Fibroblast of lung (primary cell): Measurements from ENCODE around the gene ZNF681. TPM values are rescaled to one million over a fixed set of nuclear protein-coding genes. Genes with fewer than 3 reads are reported as not detected.
A peak's percentile ranks its signal among the peaks of the same experiment; 100 is the strongest.
"Not testable (repeated sequence)": the region's sequence is repeated elsewhere in the genome, so short reads cannot be mapped to it uniquely, and the experiment has no call there.

Experiments used
- DNase-seq, 2 donors: peaks; one replicate each; pipeline versions ENCODE4 v3.0.0 to v3.0.0-alpha.2; 2010; ENCODE audit warnings: low read depth in 2 of 2
- H2AFZ ChIP-seq: 2 replicates; pipeline ENCODE4 v1.5.1; 2012; ENCODE audit warnings: low read length, control low read depth, inconsistent platforms
- H3K27ac ChIP-seq: 2 replicates; pipeline ENCODE4 v1.5.1; 2011; ENCODE audit warnings: low read length, control low read depth; ENCODE audit not compliant: insufficient read depth
- H3K27me3 ChIP-seq: 2 replicates; pipeline ENCODE4 v1.5.1; 2011; ENCODE audit warnings: mild to moderate bottlenecking, low read length; ENCODE audit not compliant: control insufficient read depth, insufficient read depth
- H3K36me3 ChIP-seq: 2 replicates; pipeline ENCODE4 v1.5.1; 2011; ENCODE audit warnings: low read length; ENCODE audit not compliant: control insufficient read depth, insufficient read depth
- H3K4me1 ChIP-seq: 2 replicates; pipeline ENCODE4 v1.5.1; 2011; ENCODE audit warnings: low read length; ENCODE audit not compliant: control insufficient read depth, insufficient read depth; ENCODE audit errors: extremely low read depth
- H3K4me2 ChIP-seq: 2 replicates; pipeline ENCODE4 v1.5.1; 2011; ENCODE audit warnings: low read length, control low read depth; ENCODE audit not compliant: insufficient read depth; ENCODE audit errors: extremely low read depth
- H3K4me3 ChIP-seq, 4 experiments: fragments of 200-600 bp in 1 of 4; sonication (generic) in 1 of 4; replicated peaks in 1 of 4; 2 replicates each; pipeline ENCODE4 v1.5.1; 2011 to 2016; ENCODE audit warnings: low read length in 4 of 4, low read depth in 3 of 4, mild to moderate bottlenecking in 3 of 4, control low read depth in 2 of 4, inconsistent platforms in 1 of 4, mixed read lengths in 1 of 4; ENCODE audit not compliant: insufficient read depth in 1 of 4; ENCODE audit errors: control extremely low read depth in 1 of 4
- H3K79me2 ChIP-seq: 2 replicates; pipeline ENCODE4 v1.5.1; 2012; ENCODE audit warnings: mild to moderate bottlenecking, low read length, inconsistent platforms; ENCODE audit not compliant: control insufficient read depth, insufficient read depth
- H3K9ac ChIP-seq: 2 replicates; pipeline ENCODE4 v1.5.1; 2011; ENCODE audit warnings: mild to moderate bottlenecking, low read length, control low read depth; ENCODE audit not compliant: insufficient read depth
- H3K9me3 ChIP-seq: 2 replicates; pipeline ENCODE4 v1.5.1; 2012; ENCODE audit warnings: low read depth, low read length; ENCODE audit not compliant: control insufficient read depth, insufficient read depth
- H4K20me1 ChIP-seq: 2 replicates; pipeline ENCODE4 v1.5.1; 2011; ENCODE audit warnings: low read length; ENCODE audit not compliant: control insufficient read depth, insufficient read depth; ENCODE audit errors: extremely low read depth
- EZH2 ChIP-seq: IDR thresholded peaks from 2 replicates; pipeline ENCODE4 v1.5.1; 2012; ENCODE audit warnings: low read length, control low read depth, mild to moderate bottlenecking; ENCODE audit errors: missing control alignments
- polyA plus RNA-seq, 2 donors: library from polyadenylated mRNA; depleted of rRNA in 1 of 2; stranded (reverse) in 1 of 2; unstranded in 1 of 2; fragments of >200 nt; gene quantifications; 2 replicates each; pipeline ENCODE4 v1.2.1, GENCODE V29; 2011 to 2012; ENCODE audit warnings: missing spikeins in 1 of 2
- total RNA-seq: library from RNA; depleted of rRNA; stranded (reverse); fragments of >200 nt; gene quantifications from 2 replicates; pipeline ENCODE4 v1.2.1, GENCODE V29; 2014
- TF ChIP-seq, protein P1 (sequence below), 2 donors: IDR thresholded peaks in 1 of 2; conservative IDR thresholded peaks in 1 of 2; 1 replicate in 1 of 2; 2 replicates in 1 of 2; pipeline ENCODE4 v1.5.1; 2011 to 2012; ENCODE audit warnings: low read length in 2 of 2, control low read depth in 1 of 2, inconsistent platforms in 1 of 2, low read depth in 1 of 2, mild to moderate bottlenecking in 1 of 2

ZNF681 gene
- total and polyA plus RNA-seq, 2 donors (not counting 1 experiment from before 2014, with no cell fraction given) = 0.43 to 0.66 TPM

DNA sequence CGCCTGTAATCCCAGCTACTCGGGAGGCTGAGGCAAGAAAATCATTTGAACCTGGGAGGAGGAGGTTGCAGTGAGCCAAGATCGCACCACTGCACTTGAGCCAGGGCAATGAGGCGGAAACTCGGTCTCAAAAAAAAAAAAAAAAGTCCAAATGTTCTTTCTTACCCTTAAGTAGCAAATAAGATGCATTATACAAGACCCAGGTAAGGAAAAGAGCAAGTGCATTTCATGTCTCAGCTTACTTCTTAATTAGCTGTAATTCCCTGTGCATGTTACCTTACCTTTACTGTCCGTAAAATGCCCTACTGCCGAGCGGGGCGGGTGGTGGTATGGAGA lies 3.8 kb upstream of the ZNF681 start:
- Histone ChIP-seq H3K4me3 (peak overlapping the region; percentile 36 to 83 (median 58)), H3K4me2 (peak overlapping the region; percentile 58), H2AFZ (peak overlapping the region; percentile 88)

DNA sequence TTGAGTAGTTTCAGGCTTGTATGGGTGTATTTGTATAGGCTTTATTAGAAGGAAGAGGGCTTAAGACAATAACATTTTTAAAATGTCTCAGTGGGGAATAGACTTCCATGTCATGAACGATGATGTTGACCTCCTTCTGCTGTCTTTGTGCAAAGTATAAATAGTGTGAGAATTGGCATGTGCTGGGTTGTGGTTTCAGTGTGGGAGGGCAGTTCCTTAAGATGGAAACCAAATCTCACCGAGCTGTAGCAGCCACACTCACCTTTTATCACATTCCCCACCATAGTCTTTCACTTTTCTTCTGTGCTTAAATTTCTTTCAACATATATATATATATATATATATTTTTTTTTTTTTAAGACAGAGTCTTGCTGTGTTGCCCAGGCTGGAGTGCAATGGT lies 1.6 kb upstream of the ZNF681 start:
- not testable (repeated sequence) for H2AFZ ChIP-seq, H3K4me1 ChIP-seq, H3K36me3 ChIP-seq, H3K9ac ChIP-seq, H4K20me1 ChIP-seq, H3K79me2 ChIP-seq, H3K4me2 ChIP-seq, H3K27me3 ChIP-seq, H3K9me3 ChIP-seq, H3K4me3 ChIP-seq, DNase-seq, H3K27ac ChIP-seq

More for the DNA sequence above, 3.8 kb upstream of the ZNF681 start:
- Histone ChIP-seq H3K36me3 (no peaks in the 10 kb centered on the region), H3K27ac (no peak overlapping the region), H3K9me3 (no peaks in the 10 kb centered on the region), H3K9ac (no peak overlapping the region), H3K79me2 (no peaks in the 10 kb centered on the region), H3K4me1 (no peaks in the 10 kb centered on the region), H4K20me1 (no peaks in the 10 kb centered on the region), H3K27me3 (no peaks in the 10 kb centered on the region)
- DNase-seq = no peak
- TF ChIP-seq EZH2 = no peak
- TF ChIP-seq, protein P1, sequence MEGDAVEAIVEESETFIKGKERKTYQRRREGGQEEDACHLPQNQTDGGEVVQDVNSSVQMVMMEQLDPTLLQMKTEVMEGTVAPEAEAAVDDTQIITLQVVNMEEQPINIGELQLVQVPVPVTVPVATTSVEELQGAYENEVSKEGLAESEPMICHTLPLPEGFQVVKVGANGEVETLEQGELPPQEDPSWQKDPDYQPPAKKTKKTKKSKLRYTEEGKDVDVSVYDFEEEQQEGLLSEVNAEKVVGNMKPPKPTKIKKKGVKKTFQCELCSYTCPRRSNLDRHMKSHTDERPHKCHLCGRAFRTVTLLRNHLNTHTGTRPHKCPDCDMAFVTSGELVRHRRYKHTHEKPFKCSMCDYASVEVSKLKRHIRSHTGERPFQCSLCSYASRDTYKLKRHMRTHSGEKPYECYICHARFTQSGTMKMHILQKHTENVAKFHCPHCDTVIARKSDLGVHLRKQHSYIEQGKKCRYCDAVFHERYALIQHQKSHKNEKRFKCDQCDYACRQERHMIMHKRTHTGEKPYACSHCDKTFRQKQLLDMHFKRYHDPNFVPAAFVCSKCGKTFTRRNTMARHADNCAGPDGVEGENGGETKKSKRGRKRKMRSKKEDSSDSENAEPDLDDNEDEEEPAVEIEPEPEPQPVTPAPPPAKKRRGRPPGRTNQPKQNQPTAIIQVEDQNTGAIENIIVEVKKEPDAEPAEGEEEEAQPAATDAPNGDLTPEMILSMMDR (conservative IDR thresholded peaks at IDR 0.05 in 1 of 2, IDR thresholded peaks at IDR 0.05 in 1 of 2; ENCODE audit: low read depth in 1 of 2, low read length in 2 of 2) = no peak

DNA sequence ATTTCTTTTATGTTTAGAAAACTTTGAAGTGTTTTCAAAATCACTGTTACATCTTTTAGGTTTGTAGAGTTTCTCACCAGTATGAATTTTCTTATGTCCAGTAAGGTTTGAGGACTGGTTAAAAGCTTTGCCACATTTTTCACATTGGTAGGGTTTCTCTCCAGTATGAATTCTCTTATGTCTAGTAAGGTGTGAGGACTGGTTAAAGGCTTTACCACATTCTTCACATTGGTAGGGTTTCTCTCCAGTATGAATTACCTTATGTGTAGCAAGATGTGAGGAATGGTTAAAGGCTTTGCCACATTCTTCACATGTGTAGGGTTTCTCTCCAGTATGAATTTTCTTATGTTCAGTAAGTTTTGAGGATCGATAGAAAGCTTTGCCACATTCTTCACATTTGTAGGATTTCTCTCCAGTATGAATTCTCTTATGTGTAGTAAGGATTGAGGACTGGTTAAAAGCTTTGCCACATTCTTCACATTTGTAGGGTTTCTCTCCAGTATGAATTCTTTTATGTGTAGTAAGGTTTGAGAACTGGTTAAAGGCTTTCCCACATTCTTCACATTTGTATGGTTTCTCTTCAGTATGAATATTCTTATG lies 15.0 kb downstream of the ZNF681 start:
- H3K4me3 ChIP-seq, H3K4me1 ChIP-seq, H3K4me2 ChIP-seq, H3K27ac ChIP-seq, H3K9ac ChIP-seq, H3K79me2 ChIP-seq, H3K36me3 ChIP-seq, H3K9me3 ChIP-seq, H2AFZ ChIP-seq, H3K27me3 ChIP-seq, DNase-seq, H4K20me1 ChIP-seq: not testable (repeated sequence)

DNA sequence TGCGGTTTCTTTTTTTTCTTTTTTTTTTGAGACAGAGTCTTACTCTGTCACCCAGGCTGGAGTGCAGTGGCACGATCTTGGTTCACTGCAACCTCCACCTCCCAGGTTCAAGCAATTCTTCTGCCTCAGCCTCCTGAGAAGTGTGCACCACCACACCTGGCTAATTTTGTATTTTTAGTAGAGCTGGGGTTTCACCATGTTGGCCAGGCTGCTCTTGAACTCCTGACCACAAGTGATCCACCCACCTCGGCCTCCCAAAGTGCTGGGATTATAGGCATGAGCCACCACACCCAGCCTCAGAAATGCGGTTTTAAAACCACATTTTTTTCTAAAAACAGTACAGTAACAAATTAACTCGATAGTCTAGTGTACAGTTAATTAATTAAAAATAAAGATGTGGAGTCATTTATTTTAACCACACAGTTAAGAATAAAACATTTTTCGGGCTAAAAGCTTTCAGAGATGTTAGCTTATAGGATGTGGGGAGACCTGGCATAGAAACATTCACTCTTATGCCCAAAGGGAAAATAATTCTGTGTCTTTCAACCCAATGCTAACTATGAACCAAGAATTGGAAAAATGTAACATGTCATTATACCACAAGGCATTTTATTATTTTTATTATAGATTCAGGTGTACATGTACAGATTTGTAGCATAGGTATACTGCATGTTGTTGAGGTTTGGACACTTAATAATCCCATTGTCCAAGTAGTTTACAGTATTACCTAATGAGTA lies 27.8 kb downstream of the ZNF681 start:
- not testable (repeated sequence) for H3K27me3 ChIP-seq, H3K79me2 ChIP-seq

DNA sequence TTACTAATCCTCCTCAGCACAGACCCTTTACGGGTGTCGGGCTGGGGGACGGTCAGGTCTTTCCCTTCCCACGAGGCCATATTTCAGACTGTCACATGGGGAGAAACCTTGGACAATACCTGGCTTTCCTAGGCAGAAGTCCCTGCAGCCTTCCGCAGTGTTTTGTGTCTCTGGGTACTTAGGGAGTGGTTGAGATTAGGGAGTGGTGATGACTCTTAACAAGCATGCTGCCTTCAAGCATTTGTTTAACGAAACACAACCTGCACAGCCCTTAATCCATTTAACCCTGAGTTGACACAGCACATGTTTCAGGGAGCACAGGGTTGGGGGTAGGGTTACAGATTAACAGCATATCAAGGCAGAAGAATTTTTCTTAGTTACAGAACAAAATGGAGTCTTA lies 34.5 kb downstream of the ZNF681 start:
- not testable (repeated sequence) for H3K4me1 ChIP-seq, H3K4me3 ChIP-seq, H3K4me2 ChIP-seq, H3K9me3 ChIP-seq, H3K79me2 ChIP-seq, H3K27ac ChIP-seq, H4K20me1 ChIP-seq, DNase-seq, H3K36me3 ChIP-seq, H2AFZ ChIP-seq, H3K9ac ChIP-seq, H3K27me3 ChIP-seq

More for the DNA sequence above, 27.8 kb downstream of the ZNF681 start:
- H2AFZ ChIP-seq, H3K9me3 ChIP-seq, H3K4me1 ChIP-seq, H3K27ac ChIP-seq, H3K36me3 ChIP-seq, H4K20me1 ChIP-seq, DNase-seq, H3K4me2 ChIP-seq, H3K9ac ChIP-seq, H3K4me3 ChIP-seq: not testable (repeated sequence)
